ENCODE results near the gene PTPDC1.

GRCh38 chr9:94142353-94142752 is 58.1 kb downstream of the PTPDC1 start:
- TF ChIP-seq, protein P1, sequence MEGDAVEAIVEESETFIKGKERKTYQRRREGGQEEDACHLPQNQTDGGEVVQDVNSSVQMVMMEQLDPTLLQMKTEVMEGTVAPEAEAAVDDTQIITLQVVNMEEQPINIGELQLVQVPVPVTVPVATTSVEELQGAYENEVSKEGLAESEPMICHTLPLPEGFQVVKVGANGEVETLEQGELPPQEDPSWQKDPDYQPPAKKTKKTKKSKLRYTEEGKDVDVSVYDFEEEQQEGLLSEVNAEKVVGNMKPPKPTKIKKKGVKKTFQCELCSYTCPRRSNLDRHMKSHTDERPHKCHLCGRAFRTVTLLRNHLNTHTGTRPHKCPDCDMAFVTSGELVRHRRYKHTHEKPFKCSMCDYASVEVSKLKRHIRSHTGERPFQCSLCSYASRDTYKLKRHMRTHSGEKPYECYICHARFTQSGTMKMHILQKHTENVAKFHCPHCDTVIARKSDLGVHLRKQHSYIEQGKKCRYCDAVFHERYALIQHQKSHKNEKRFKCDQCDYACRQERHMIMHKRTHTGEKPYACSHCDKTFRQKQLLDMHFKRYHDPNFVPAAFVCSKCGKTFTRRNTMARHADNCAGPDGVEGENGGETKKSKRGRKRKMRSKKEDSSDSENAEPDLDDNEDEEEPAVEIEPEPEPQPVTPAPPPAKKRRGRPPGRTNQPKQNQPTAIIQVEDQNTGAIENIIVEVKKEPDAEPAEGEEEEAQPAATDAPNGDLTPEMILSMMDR (IDR thresholded peaks at IDR 0.05) = no peak
- TF ChIP-seq EP300 (IDR thresholded peaks at IDR 0.05) (no peak), POLR2A (IDR thresholded peaks at IDR 0.05) (no peak)

Measured in gastroesophageal sphincter (tissue), 3 donors.